HG02870 (cell line): ENCODE results near the gene GIT2.
"Not testable (repeated sequence)": the region's sequence is repeated elsewhere in the genome, so short reads cannot be mapped to it uniquely, and the experiment has no call there.

Experiments used
- ATAC-seq: cut with Tn5 transposase; IDR thresholded peaks from one replicate; pipeline ENCODE4 v1.9.1; 2021; ENCODE audit warnings: mild to moderate bottlenecking, moderate library complexity; ENCODE audit not compliant: unreplicated experiment

Gene GIT2

GRCh38 chr12:109947521-109947920 lies 48.6 kb downstream of the GIT2 start:
- no peak for ATAC-seq

- no peak for ATAC-seq
Measured at GRCh38 chr12:109946913-109947312, 49.3 kb downstream of the GIT2 start.

GRCh38 chr12:109946505-109946904 lies 49.7 kb downstream of the GIT2 start:
- ATAC-seq = no peak

GRCh38 chr12:109944561-109945359 lies 51.4 kb downstream of the GIT2 start:
- ATAC-seq = no peak

GRCh38 chr12:109943811-109944210 lies 52.4 kb downstream of the GIT2 start:
- no peak for ATAC-seq

- no peak for ATAC-seq
Measured at GRCh38 chr12:109940339-109940923, 55.7 kb downstream of the GIT2 start.

- ATAC-seq = no peak
Measured at GRCh38 chr12:109939504-109939903, 56.7 kb downstream of the GIT2 start.

- ATAC-seq = no peak
Measured at GRCh38 chr12:109938947-109939346, 57.2 kb downstream of the GIT2 start.

- ATAC-seq = no peak
Measured at GRCh38 chr12:109937371-109937770, 58.8 kb downstream of the GIT2 start.

GRCh38 chr12:109934026-109934425 lies 62.1 kb downstream of the GIT2 start:
- no peak for ATAC-seq

GRCh38 chr12:109932878-109933503 lies 63.2 kb downstream of the GIT2 start:
- ATAC-seq = no peak

GRCh38 chr12:109931143-109931542 lies 65.0 kb downstream of the GIT2 start:
- no peak for ATAC-seq

GRCh38 chr12:109930028-109930800 lies 66.0 kb downstream of the GIT2 start:
- ATAC-seq = no peak

- ATAC-seq = not testable (repeated sequence)
Measured at GRCh38 chr12:109929326-109929725, 66.8 kb downstream of the GIT2 start.

- no peak for ATAC-seq
Measured at GRCh38 chr12:109928058-109928656, 68.0 kb downstream of the GIT2 start.

GRCh38 chr12:109927622-109928021 lies 68.5 kb downstream of the GIT2 start:
- no peak for ATAC-seq

- no peak for ATAC-seq
Measured at GRCh38 chr12:109926488-109927210, 69.5 kb downstream of the GIT2 start.

GRCh38 chr12:109926016-109926415 lies 70.2 kb downstream of the GIT2 start:
- ATAC-seq = no peak

- ATAC-seq = no peak
Measured at GRCh38 chr12:109925185-109925840, 70.9 kb downstream of the GIT2 start.
